ENCODE results near the gene SSMEM1. TPM values are rescaled to one million over a fixed set of nuclear protein-coding genes. Genes with fewer than 3 reads are reported as not detected.

SSMEM1 gene
- total RNA-seq, 4 donors from 2014 or later, result not detected

DNA sequence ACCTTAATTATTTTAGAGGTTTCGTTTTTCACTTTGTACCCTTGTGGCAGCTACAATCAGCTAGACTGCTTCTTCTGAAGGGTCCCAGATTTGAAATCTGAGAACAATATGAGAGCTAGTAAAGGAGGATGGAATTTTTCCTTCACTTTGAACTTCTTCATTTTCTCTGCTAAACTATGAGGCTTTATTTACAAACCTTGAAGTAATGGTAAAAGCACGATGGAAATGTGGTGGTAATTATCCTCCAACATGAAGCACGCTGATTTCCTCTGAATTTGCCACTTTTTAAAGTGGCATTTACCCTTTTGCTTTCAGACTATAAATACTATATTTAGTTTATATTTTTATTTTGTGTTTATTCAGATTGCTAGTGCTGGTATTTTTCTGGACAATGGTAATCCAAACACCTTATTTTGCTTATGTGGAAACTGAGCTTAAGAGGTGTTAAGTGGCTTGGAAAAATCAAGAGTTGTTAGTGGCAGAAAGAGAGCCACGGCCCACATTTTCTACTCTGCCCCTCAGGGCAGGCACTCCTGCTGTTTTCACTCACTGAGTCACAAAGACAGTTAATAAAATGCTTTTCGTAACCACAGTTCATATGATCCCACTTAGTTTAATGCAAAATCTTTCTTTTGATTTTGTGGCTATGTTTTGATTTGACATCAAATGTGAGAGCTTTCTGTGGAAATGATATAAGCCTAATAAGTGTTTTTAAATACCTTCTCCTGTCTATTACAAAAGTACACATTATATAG, 2.7 kb downstream of the SSMEM1 start:
- TF ChIP-seq EP300 (IDR thresholded peaks at IDR 0.05), result no peak
- TF ChIP-seq, protein P1, sequence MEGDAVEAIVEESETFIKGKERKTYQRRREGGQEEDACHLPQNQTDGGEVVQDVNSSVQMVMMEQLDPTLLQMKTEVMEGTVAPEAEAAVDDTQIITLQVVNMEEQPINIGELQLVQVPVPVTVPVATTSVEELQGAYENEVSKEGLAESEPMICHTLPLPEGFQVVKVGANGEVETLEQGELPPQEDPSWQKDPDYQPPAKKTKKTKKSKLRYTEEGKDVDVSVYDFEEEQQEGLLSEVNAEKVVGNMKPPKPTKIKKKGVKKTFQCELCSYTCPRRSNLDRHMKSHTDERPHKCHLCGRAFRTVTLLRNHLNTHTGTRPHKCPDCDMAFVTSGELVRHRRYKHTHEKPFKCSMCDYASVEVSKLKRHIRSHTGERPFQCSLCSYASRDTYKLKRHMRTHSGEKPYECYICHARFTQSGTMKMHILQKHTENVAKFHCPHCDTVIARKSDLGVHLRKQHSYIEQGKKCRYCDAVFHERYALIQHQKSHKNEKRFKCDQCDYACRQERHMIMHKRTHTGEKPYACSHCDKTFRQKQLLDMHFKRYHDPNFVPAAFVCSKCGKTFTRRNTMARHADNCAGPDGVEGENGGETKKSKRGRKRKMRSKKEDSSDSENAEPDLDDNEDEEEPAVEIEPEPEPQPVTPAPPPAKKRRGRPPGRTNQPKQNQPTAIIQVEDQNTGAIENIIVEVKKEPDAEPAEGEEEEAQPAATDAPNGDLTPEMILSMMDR (IDR thresholded peaks at IDR 0.05), result no peak
- no peak for TF ChIP-seq POLR2A (IDR thresholded peaks at IDR 0.05)
- 34 to 40% methylated on average over 5 of the region's 5 CpGs for WGBS, 2 donors
- DNase-seq (ENCODE audit: low spot score in 2 of 2), result no peak
- Histone ChIP-seq H3K27me3 (no peaks in the 10 kb centered on the region), H3K4me3 (no peak overlapping the region), H3K36me3 (no peaks in the 10 kb centered on the region), H3K4me1 (peaks cover 0 to 6% (median 0%) of the 10 kb centered on the region in 4 donors), H3K9me3 (no peaks in the 10 kb centered on the region), H3K27ac (no peak overlapping the region)

GRCh38 chr7:130213828-130214227, 6.2 kb downstream of the SSMEM1 start:
- H3K4me3 ChIP-seq, result no peak overlapping the region
- H3K36me3 ChIP-seq, result no peaks in the 10 kb centered on the region
- TF ChIP-seq EP300 (IDR thresholded peaks at IDR 0.05) (no peak), POLR2A (IDR thresholded peaks at IDR 0.05) (no peak)
- TF ChIP-seq, protein P1 (IDR thresholded peaks at IDR 0.05), result no peak
- no peaks in the 10 kb centered on the region for H3K4me1 ChIP-seq
- no peak for DNase-seq (ENCODE audit: low spot score in 2 of 2)
- H3K27me3 ChIP-seq, result no peaks in the 10 kb centered on the region
- no peaks in the 10 kb centered on the region for H3K9me3 ChIP-seq
- WGBS, 2 donors, result 84 to 95% methylated on average over 1 of the region's 1 CpG
- no peak overlapping the region for H3K27ac ChIP-seq

- no peak for DNase-seq (ENCODE audit: low spot score in 2 of 2)
- Histone ChIP-seq H3K27ac (no peak overlapping the region), H3K27me3 (no peaks in the 10 kb centered on the region), H3K36me3 (no peaks in the 10 kb centered on the region), H3K9me3 (no peaks in the 10 kb centered on the region), H3K4me1 (no peaks in the 10 kb centered on the region), H3K4me3 (no peak overlapping the region)
- TF ChIP-seq EP300 (IDR thresholded peaks at IDR 0.05) (no peak), POLR2A (IDR thresholded peaks at IDR 0.05) (no peak)
- TF ChIP-seq, protein P1 (IDR thresholded peaks at IDR 0.05), result no peak
- 92 to 93% methylated on average over 9 of the region's 9 CpGs for WGBS, 2 donors
These were observed 8.4 kb downstream of the SSMEM1 start for GRCh38 chr7:130216025-130216424.

- H3K4me1 ChIP-seq, result no peaks in the 10 kb centered on the region
- 62 to 90% methylated on average over 1 of the region's 1 CpG for WGBS, 2 donors
- DNase-seq (ENCODE audit: low spot score in 2 of 2), result no peak
- no peaks in the 10 kb centered on the region for H3K27me3 ChIP-seq
- H3K36me3 ChIP-seq, result no peaks in the 10 kb centered on the region
- H3K4me3 ChIP-seq, result no peak overlapping the region
- H3K27ac ChIP-seq, result no peak overlapping the region
- TF ChIP-seq EP300 (IDR thresholded peaks at IDR 0.05), result no peak
- TF ChIP-seq, protein P1 (IDR thresholded peaks at IDR 0.05), result no peak
- no peak for TF ChIP-seq POLR2A (IDR thresholded peaks at IDR 0.05)
- no peaks in the 10 kb centered on the region for H3K9me3 ChIP-seq
These were observed 9.1 kb downstream of the SSMEM1 start for GRCh38 chr7:130216750-130217149.

DNA sequence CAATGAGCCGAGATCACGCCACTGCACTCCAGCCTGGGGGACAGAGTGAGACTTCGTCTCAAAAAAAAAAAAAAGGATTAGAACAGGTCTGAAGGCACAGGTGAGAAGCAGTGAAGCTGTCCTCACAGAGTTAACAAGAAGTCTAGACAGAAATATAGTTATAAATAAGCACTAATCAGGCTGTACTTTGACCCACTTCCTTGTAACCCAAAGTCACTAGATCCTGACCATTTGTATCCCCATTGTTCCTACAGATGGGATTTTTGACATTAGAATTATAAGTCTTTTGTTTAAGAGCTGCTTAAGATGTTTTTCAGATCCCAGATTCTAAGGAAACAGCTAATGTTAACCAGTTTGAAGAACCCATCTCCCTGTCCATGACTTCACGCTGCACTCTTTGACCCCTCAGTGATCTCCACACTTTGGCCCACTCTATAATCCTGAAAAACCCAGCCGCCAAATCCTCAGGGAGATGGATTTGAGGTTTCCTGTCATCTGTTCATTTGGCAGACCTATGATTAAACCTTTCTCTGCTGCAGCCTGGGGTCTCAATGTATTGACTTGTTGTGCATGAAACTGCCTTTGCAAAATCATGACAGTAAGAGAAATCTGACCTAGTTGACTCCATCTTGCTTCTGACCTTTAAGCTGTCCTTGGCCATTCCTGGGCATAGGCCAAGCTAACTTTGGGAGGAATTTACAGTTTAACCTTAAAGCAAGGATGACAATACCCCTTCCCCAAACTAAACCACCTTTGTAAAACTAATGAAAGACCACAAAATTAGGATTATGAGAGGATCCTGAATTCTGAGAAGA, 11.4 kb downstream of the SSMEM1 start:
- H3K9me3 ChIP-seq, result no peaks in the 10 kb centered on the region
- no peak for TF ChIP-seq EP300 (IDR thresholded peaks at IDR 0.05)
- TF ChIP-seq, protein P1 (IDR thresholded peaks at IDR 0.05), result no peak
- TF ChIP-seq POLR2A (IDR thresholded peaks at IDR 0.05), result no peak
- no peak overlapping the region for H3K4me3 ChIP-seq
- H3K36me3 ChIP-seq, result no peaks in the 10 kb centered on the region
- no peaks in the 10 kb centered on the region for H3K4me1 ChIP-seq
- H3K27me3 ChIP-seq, result no peaks in the 10 kb centered on the region
- no peak for DNase-seq (ENCODE audit: low spot score in 2 of 2)
- no peak overlapping the region for H3K27ac ChIP-seq
- 76 to 90% methylated on average over 5 of the region's 5 CpGs for WGBS, 2 donors
